H1 (cell line): ENCODE data around the gene FGFBP1.

ENCODE experiments used
- CEBPB ChIP-seq: IDR thresholded peaks from 2 replicates; pipeline ENCODE4 v1.6.1; 2012; ENCODE audit warnings: low read depth, low read length
- CTCF ChIP-seq, 3 experiments: IDR thresholded peaks; 1 replicate in 2 of 3; 2 replicates in 1 of 3; pipeline versions ENCODE4 v1.5.1 to v1.6.1; 2011; ENCODE audit warnings: low read length in 3 of 3, mild to moderate bottlenecking in 3 of 3, inconsistent platforms in 2 of 3, low read depth in 1 of 3, moderate library complexity in 1 of 3; ENCODE audit not compliant: insufficient read depth in 1 of 3; ENCODE audit errors: control extremely low read depth in 1 of 3
- EZH2 ChIP-seq: fragments of 200-600 bp; sonication (generic); IDR thresholded peaks from 2 replicates; pipeline ENCODE4 v1.7.1; 2012; ENCODE audit warnings: low read depth, mild to moderate bottlenecking, moderate library complexity, low read length, inconsistent platforms; ENCODE audit not compliant: severe bottlenecking
- POLR2A ChIP-seq, 2 experiments: IDR thresholded peaks; 1 replicate in 1 of 2; 2 replicates in 1 of 2; pipeline ENCODE4 v1.6.1; 2011; ENCODE audit warnings: low read depth in 2 of 2, low read length in 2 of 2, mild to moderate bottlenecking in 2 of 2; ENCODE audit errors: control extremely low read depth in 1 of 2
- RAD21 ChIP-seq, 2 experiments: IDR thresholded peaks in 1 of 2; conservative IDR thresholded peaks in 1 of 2; 2 replicates each; pipeline ENCODE4 v1.6.1; 2011; ENCODE audit warnings: low read depth in 2 of 2, low read length in 2 of 2, improper control_type of control experiment in 1 of 2, inconsistent platforms in 1 of 2, mild to moderate bottlenecking in 1 of 2, moderate library complexity in 1 of 2
- RXRA ChIP-seq: IDR thresholded peaks from 2 replicates; pipeline ENCODE4 v1.6.1; 2011; ENCODE audit warnings: low read depth, mild to moderate bottlenecking, low read length, moderate library complexity; ENCODE audit not compliant: insufficient read depth
- USF2 ChIP-seq: IDR thresholded peaks from 2 replicates; pipeline ENCODE4 v1.6.1; 2011; ENCODE audit warnings: low read length, improper control_type of control experiment

GRCh38 chr4:15976456-15977447, 38.2 kb upstream of the FGFBP1 start:
- TF ChIP-seq RAD21 (IDR thresholded peaks at IDR 0.05 in 1 of 2, conservative IDR thresholded peaks at IDR 0.05 in 1 of 2; ENCODE audit: low read depth in 2 of 2, low read length in 2 of 2) (peak in 1 of 2 experiments; percentile 41; a peak in 2 of 4 replicates), EZH2 (no peak), CTCF (IDR thresholded peaks at IDR 0.05; ENCODE audit: control extremely low read depth in 1 of 3, insufficient read depth in 1 of 3, low read depth in 1 of 3, low read length in 3 of 3) (peak; percentile 19 to 26 (median 22); a peak in 3 of 4 replicates), CEBPB (no peak), RXRA (no peak), POLR2A (IDR thresholded peaks at IDR 0.05; ENCODE audit: control extremely low read depth in 1 of 2, low read depth in 2 of 2, low read length in 2 of 2) (no peak), USF2 (no peak)
